NCI-H2196 (cell line): Measurements from ENCODE around the gene VEGFA.

Source experiments
- DNase-seq: peaks from one replicate; lab custom pipeline; 2025; ENCODE audit not compliant: unreplicated experiment; lab: John Stamatoyannopoulos, UW

The VEGFA gene

DNA sequence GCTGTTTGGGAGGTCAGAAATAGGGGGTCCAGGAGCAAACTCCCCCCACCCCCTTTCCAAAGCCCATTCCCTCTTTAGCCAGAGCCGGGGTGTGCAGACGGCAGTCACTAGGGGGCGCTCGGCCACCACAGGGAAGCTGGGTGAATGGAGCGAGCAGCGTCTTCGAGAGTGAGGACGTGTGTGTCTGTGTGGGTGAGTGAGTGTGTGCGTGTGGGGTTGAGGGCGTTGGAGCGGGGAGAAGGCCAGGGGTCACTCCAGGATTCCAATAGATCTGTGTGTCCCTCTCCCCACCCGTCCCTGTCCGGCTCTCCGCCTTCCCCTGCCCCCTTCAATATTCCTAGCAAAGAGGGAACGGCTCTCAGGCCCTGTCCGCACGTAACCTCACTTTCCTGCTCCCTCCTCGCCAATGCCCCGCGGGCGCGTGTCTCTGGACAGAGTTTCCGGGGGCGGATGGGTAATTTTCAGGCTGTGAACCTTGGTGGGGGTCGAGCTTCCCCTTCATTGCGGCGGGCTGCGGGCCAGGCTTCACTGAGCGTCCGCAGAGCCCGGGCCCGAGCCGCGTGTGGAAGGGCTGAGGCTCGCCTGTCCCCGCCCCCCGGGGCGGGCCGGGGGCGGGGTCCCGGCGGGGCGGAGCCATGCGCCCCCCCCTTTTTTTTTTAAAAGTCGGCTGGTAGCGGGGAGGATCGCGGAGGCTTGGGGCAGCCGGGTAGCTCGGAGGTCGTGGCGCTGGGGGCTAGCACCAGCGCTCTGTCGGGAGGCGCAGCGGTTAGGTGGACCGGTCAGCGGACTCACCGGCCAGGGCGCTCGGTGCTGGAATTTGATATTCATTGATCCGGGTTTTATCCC, at the start of gene VEGFA:
Gene VEGFA, plus strand, starts transcription at position 686 of the 846 bp plus-strand sequence.
- peak; percentile 87 for DNase-seq

- no peak for DNase-seq
These were observed 49.0 kb upstream of the VEGFA start for GRCh38 chr6:43720999-43721398.

DNA sequence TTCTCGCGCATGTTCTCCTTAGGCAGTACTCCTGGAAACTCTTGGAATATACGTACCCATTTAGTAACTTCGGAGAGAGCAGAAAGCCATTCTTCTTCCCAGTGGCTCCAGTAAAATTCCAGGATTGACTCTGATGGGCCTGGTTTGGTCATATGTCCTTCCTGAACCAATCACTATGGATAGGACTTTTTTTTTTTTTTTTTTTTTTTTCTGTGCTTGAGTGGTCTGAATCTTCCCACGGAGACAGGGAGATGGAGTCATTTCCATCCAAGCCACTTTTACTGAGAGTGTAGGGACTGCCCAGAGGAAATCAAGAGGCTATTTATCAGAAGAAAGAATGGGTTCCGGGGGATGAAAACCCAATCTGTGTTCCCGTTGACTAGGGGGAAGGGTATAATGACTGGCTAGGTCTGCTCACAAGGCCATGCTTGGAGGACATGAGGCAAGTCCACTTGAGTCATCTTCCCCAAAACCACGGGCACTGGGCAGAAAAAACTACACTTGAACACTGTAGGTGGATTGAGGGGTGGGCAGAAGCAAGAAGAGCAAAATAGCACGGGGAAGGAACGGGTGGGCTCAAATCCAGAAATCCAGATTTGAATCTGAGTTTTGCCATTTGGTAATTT, 47.0 kb upstream of the VEGFA start:
- no peak for DNase-seq

DNA sequence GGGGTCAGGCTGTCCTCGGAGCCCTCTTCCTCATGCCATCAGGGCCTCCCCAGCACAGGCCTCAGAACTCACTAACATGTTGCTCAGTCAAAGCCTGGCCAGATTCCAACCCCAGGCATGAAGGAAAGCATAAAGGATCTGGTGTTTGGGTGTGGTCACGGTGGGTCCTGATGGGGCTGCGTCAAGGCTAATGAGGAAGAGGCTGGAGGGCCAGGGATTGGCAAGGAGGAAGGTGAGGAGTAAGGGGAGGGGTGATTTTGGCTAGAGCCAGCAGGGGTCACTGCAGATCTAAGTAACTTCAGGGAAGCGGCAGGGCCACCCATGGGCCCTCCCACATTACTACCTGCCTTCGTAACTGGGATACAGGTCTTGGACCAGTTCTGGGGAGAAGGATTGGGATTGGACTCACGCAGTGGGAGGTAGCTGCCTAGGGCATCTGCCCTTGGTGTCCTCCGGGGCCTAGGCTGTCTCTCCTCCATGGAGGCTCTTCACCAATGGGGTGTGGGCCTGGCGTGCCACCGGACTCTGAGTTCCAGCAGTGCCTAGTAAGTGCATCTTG, 46.2 kb upstream of the VEGFA start:
- peak; percentile 63 for DNase-seq

DNA sequence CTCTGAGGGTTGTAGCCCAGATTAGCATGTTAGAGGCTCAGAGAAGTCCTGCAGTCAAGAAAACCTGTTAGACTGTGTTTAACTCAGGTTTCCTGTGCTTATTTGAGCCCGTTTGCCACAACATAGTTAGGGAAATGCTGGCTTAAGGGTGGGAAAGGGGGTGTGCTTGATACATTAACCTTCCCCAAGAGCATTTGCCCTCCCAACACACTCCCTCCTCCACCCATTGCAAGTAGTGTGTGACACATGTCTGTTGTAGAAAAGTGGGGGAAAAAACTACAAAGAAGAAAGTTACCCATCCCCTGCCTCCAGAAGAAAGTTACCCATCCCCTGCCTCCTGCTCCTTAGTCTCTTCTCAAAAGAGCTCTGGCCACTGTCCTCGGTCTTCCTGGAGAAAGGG, 45.7 kb upstream of the VEGFA start:
- DNase-seq = no peak

- peak; percentile 85 for DNase-seq
These were observed 44.9 kb upstream of the VEGFA start for GRCh38 chr6:43724914-43725642.

DNA sequence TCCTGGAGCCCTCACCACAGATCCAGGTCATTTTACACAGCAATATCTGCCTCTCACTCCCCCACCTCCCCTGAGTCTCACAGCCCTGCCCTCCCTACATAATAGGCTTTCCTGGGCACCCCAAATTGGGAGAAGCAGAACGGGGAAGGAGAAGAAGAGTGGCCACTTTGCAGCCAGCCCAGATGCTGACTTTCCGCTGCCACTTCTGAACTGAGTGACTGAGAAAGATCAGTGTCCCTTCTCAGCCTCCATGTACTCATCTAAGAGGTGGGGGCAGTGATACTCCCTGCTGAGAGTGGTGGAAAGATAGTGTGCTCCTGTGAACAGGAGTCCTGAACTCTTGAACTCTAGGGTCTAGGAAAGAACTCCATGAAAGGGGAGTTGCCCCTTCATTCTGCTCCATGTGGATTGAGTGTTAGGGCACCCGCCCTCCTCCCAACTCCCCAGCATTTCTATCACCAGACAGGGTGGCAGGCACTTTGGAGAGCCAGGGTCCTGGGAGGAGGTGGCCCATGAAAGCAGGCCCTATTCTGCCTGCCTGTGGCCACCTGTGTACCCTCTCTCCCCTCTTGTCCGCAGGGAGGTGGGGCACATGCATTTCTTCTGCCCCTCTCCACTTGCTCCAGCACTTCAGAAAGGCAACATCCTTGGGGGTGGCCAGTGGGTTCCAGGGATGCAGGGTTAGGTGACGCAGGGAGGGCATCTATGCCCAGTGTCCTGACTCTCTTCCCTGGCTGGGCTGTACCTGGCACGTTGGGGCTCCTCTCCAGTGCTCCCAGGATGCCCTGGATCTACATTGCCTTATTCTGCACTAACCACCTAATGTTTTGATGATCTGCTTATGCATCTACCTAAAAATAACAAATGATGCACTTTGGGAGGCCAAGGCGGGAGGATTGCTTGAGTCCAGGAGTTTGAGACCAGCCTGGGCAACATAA, 44.1 kb upstream of the VEGFA start:
- DNase-seq = no peak

- no peak for DNase-seq
These were observed 42.4 kb upstream of the VEGFA start for GRCh38 chr6:43727634-43728033.

- DNase-seq = no peak
These were observed 41.4 kb upstream of the VEGFA start for GRCh38 chr6:43728586-43728985.

GRCh38 chr6:43729537-43729936, 40.5 kb upstream of the VEGFA start:
- no peak for DNase-seq

GRCh38 chr6:43730634-43731033, 39.4 kb upstream of the VEGFA start:
- no peak for DNase-seq

DNA sequence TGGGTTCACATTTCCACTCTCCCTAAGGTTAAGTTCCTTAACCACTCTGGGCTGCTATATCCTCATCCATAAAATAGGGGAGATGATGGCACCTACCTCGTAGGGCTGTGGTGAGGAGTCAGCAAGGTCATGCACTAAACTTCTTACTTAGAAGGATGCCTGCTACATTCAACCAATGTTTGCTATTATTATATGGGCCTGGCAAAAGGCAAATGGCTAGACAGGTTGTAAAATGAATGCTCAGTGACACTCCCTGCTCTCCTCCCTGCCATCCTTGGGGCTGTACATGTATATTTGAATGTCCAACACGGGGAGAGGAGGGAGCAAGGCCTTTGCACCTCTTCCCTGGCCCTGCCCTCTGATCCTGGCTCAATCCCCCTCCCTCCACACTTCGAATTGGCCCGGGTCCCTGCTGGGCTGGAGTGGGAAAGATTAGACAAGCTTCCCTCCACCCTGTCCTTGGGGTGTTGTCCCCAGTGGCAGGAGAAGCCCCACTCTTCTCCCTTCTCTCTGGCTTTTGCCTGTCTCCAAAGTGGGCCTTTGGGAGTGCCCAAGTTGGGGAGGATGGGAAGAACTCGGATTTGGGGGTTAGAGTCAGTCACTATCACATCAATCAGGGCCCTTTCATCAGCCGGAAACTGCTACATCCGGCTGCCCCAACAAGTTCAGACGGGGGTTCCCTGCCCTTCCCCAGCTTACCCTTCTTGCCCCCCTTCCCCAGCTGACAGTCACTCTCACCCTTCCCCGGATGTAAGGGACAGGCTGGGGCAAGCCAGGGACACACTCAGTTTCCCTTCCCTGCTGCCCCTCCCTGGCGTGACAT, 36.3 kb upstream of the VEGFA start:
- no peak for DNase-seq

DNA sequence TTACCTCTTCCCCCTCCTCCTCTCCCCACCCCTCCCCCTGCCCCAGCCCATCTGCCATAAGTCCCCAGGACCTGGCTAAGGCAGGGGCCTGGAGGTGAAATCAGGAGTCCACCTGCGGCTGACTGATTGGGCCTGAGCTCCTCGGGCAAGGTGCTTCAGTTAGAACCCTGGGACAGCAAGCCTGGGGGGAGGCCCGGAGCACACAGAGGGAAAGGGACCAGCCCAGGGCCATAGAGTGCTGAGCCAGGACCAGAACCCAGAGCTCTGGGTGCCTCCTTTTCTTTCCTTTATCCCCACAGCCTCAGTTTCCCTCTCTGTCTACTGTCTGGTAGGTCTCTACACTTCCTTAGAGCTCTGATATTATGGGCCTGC, 35.7 kb upstream of the VEGFA start:
- no peak for DNase-seq

DNA sequence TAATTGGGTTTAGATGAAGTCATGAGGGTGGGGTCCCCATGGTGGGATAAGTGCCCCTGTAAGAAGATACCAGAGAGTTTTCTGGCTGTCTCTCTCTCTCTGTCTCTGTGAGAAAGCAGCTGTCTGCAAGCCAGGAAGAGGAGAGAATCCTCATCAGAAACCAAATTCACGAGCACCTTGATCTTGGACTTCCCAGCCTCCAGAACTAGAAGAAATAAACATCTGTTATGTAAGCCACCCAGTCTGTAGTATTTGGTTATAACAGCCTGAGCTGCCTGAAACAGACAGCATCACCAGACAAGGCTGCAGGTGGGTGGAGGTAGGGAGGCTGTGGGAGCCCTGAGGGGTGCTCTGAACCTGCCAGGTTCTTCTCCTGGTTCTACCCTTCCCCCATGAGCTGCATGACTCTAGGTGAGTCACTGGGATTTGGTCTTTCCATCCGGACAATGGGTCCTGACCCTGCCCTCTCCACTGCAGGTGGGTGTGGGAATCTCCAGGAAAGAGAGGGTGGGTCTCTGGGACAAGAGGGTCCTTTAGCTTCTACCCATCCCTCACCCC, 34.3 kb upstream of the VEGFA start:
- no peak for DNase-seq

- no peak for DNase-seq
These were observed 33.7 kb upstream of the VEGFA start for GRCh38 chr6:43736211-43736786.

DNA sequence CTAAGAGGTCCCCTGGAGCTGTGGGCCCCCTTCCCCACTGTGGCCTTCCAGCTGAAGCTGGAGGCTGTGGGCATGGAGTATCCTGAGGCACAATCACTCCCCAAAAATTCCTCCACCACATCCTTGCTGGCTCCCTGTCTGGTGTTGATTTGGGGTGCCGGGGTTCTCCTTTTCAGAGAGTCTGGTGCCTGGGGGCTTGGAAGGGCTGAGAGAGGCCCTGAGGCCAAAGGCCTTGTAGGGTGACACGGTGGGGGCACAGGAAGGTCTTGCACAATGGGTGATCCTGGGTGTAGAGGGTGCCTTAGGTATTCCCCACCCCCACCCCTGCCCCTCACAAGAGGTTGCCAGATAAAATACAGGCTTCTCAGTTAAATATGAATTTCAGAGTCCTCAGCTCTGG, 33.2 kb upstream of the VEGFA start:
- DNase-seq = no peak

DNA sequence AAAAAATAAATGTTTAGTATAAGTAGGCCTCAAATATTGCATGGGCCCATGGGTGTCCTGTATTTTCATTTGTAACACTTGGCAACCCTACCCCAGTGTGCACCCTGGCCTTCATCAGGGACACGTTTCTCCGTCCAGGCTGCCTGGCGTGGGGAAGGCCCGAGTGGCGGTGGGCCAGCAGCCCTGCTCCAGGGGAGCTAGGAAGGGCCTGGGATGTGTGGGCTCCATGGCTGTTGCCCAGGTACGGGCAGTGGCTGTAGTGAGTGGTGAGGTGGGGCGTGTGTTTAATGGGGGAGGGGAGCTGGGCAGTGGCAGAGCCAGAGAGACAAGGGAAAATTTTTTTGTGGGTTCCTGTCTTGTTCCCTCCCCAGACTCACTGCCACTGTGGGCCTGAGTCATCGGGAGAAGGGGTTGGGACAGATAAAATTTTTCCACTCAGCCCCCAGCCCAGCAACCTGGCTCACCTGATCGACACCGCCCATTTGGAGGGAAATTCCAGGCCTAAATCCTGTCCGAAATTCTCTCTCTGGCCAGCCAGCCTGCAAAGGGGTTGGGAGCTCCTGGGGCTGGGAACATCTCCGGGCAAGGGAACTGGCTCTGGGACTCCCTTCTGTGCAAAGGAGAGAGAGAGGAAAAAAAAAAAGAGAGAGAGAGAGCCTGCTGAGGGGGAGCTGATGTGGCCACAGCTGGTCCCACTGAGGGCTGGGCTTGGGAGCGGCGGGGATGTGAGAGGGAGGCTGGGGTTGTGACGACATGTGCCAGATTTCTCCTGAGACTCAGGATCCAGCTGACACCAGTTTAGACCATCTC, 32.5 kb upstream of the VEGFA start:
- no peak for DNase-seq

DNA sequence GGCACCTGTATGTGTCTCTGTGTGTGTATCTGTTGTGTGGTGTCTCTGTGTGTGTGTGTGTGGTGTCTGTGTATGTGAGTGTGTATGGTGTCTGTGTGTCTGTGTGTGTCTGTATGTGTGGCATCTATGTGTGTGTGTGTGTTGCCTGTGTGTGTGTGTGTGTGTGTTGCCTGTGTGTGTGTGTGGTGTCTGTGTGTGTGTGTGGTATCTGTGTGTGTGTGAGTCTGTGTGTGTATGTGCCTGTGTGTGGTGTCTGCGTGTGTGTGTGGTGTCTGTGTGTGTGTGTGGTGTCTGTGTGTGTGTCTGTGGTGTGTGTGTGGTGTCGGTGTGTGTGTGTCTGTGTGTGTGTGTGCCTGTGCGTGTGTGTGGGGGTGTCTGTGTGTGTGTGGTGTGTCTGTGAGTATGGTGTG, 31.7 kb upstream of the VEGFA start:
- DNase-seq = no peak
